OCI-LY7 (cell line): ENCODE data around the gene KCNMB2. TPM values are rescaled to one million over a fixed set of nuclear protein-coding genes. Genes with fewer than 3 reads are reported as not detected.

Source experiments
- BruUV-seq: library from RNA; stranded (reverse); fragments of 400-500 nt; replicated peaks from 2 replicates; lab custom pipeline; 2021; lab: Mats Ljungman, UMichigan
- CTCF ChIA-PET: fragments of 300-600 bp; sonication (Branson Sonifier 250); formaldehyde crosslinking; loops from one replicate; lab custom pipeline; 2022; ENCODE audit warnings: antibody characterized with exemption; ENCODE audit not compliant: unreplicated experiment; lab: Charles Lee
- POLR2A ChIA-PET: fragments of 300-600 bp; sonication (Branson Sonifier 250); formaldehyde crosslinking; loops from one replicate; lab custom pipeline; 2022; ENCODE audit warnings: antibody characterized with exemption; lab: Charles Lee
- DNase-seq: peaks from one replicate; pipeline ENCODE4 v3.0.0-alpha.2; 2015; ENCODE audit warnings: low spot score
- H2AFZ ChIP-seq: fragments of 200-600 bp; sonication (generic), shearing (Covaris generic); 2 replicates; pipeline ENCODE4 v1.6.1; 2014; ENCODE audit warnings: mild to moderate bottlenecking, antibody characterized with exemption, low read length, moderate library complexity
- H3K27ac ChIP-seq: fragments of 200-600 bp; sonication (generic); 2 replicates; pipeline ENCODE4 v1.5.1; 2014; ENCODE audit warnings: mixed run types, low read depth, mild to moderate bottlenecking, moderate library complexity, low read length, inconsistent platforms; ENCODE audit not compliant: poor library complexity, severe bottlenecking
- H3K36me3 ChIP-seq: fragments of 200-600 bp; sonication (generic); 2 replicates; pipeline ENCODE4 v1.6.1; 2014; ENCODE audit warnings: mild to moderate bottlenecking, antibody characterized with exemption, low read length, moderate library complexity, mixed read lengths; ENCODE audit not compliant: insufficient read depth
- H3K4me1 ChIP-seq: fragments of 200-600 bp; sonication (generic); 2 replicates; pipeline ENCODE4 v1.5.1; 2014; ENCODE audit warnings: mild to moderate bottlenecking, low read length; ENCODE audit not compliant: insufficient read depth, poor library complexity, severe bottlenecking
- H3K4me2 ChIP-seq: fragments of 200-600 bp; sonication (generic); 2 replicates; pipeline ENCODE4 v1.6.1; 2014; ENCODE audit warnings: mild to moderate bottlenecking, low read length
- H3K4me3 ChIP-seq: fragments of 200-600 bp; sonication (generic); 2 replicates; pipeline ENCODE4 v1.5.1; 2014; ENCODE audit warnings: mild to moderate bottlenecking, low read depth, low read length; ENCODE audit not compliant: poor library complexity, severe bottlenecking
- H3K79me2 ChIP-seq: fragments of 200-600 bp; sonication (generic); 2 replicates; pipeline ENCODE4 v1.6.1; 2016; ENCODE audit warnings: low read depth, mild to moderate bottlenecking, low read length, moderate library complexity, mixed read lengths; ENCODE audit not compliant: insufficient read depth
- H3K9me2 ChIP-seq: fragments of 200-600 bp; sonication (generic); 2 replicates; pipeline ENCODE4 v1.6.1; 2016; ENCODE audit warnings: mild to moderate bottlenecking, low read length, mixed read lengths; ENCODE audit not compliant: insufficient read depth
- H3K9me3 ChIP-seq: fragments of 200-600 bp; sonication (generic); 2 replicates; pipeline ENCODE4 v1.6.1; 2014; ENCODE audit warnings: mild to moderate bottlenecking, mixed run types, low read length, mixed read lengths
- H4K20me1 ChIP-seq: fragments of 200-600 bp; sonication (generic); 2 replicates; pipeline ENCODE4 v1.6.1; 2014; ENCODE audit warnings: mild to moderate bottlenecking, antibody characterized with exemption, low read length, moderate library complexity, mixed read lengths; ENCODE audit not compliant: insufficient read depth
- CTCF ChIP-seq: fragments of 200-600 bp; sonication (generic); conservative IDR thresholded peaks from 2 replicates; pipeline ENCODE4 v1.5.1; 2014; ENCODE audit warnings: mild to moderate bottlenecking, antibody characterized with exemption, low read length, moderate library complexity, mixed read lengths
- EZH2phosphoT487 ChIP-seq: fragments of 200-600 bp; sonication (generic); IDR thresholded peaks from 2 replicates; pipeline ENCODE4 v1.6.1; 2018; ENCODE audit warnings: low read depth, borderline replicate concordance, mild to moderate bottlenecking, mixed run types, antibody characterized with exemption, low read length, moderate library complexity, mixed read lengths
- intact Hi-C: fragments of 100-400 bp; cut with micrococcal nuclease; formaldehyde crosslinking; loops from one replicate; pipeline ENCODE4 v1.10.0; 2022; ENCODE audit not compliant: unreplicated experiment
- total RNA-seq, 2 experiments: library from RNA; depleted of rRNA in 1 of 2; stranded (reverse); fragments of >200 nt in 1 of 2; shearing (Covaris generic) in 1 of 2; gene quantifications; 2 replicates each; pipeline ENCODE4 v1.2.3, GENCODE V29; 2014 to 2022

KCNMB2 gene
- total RNA-seq, 2 experiments from 2014 or later, result not detected

GRCh38 chr3:178537122-178537705 is 978 bp downstream of the KCNMB2 start:
- H3K36me3 ChIP-seq, result no peaks in the 10 kb centered on the region
- no peaks in the 10 kb centered on the region for H3K79me2 ChIP-seq
- no TSS peak for BruUV-seq
- no peaks in the 10 kb centered on the region for H3K9me3 ChIP-seq
- DNase-seq, result no peak
- H3K9me2 ChIP-seq, result no peaks in the 10 kb centered on the region
- no peak overlapping the region for H3K4me3 ChIP-seq
- H3K27ac ChIP-seq, result no peak overlapping the region
- H4K20me1 ChIP-seq, result no peaks in the 10 kb centered on the region
- CTCF ChIA-PET, result no interaction called here
- H2AFZ ChIP-seq, result no peak overlapping the region
- TF ChIP-seq EZH2phosphoT487, result no peak
- TF ChIP-seq CTCF, result no peak
- no peaks in the 10 kb centered on the region for H3K4me1 ChIP-seq
- POLR2A ChIA-PET, result interaction anchor here (1.1 to 1.4 kb wide), 2 partner anchors 8 to 14 kb away, joined by 3 to 6 read pairs; no protein-coding TSS in a partner anchor
- intact Hi-C loops, result no loop called here
- H3K4me2 ChIP-seq, result no peak overlapping the region

- no TSS peak for BruUV-seq
- no peak for TF ChIP-seq CTCF
- no peak for TF ChIP-seq EZH2phosphoT487
- no peak overlapping the region for H3K4me2 ChIP-seq
Measured at GRCh38 chr3:178538056-178538455, 1.8 kb downstream of the KCNMB2 start.

GRCh38 chr3:178540184-178540583 is 3.9 kb downstream of the KCNMB2 start:
- Histone ChIP-seq H3K27ac (no peak overlapping the region), H4K20me1 (no peaks in the 10 kb centered on the region), H3K4me1 (no peaks in the 10 kb centered on the region), H3K36me3 (no peaks in the 10 kb centered on the region), H3K4me3 (no peak overlapping the region), H3K4me2 (no peak overlapping the region), H3K9me3 (no peaks in the 10 kb centered on the region), H3K9me2 (no peaks in the 10 kb centered on the region), H2AFZ (no peak overlapping the region), H3K79me2 (no peaks in the 10 kb centered on the region)
- ChIA-PET CTCF (no interaction called here), POLR2A (no interaction called here)
- BruUV-seq, result no TSS peak
- TF ChIP-seq EZH2phosphoT487 (no peak), CTCF (no peak)
- DNase-seq, result no peak
- intact Hi-C loops, result no loop called here

More at GRCh38 chr3:178538056-178538455, 1.8 kb downstream of the KCNMB2 start:
- Histone ChIP-seq H3K36me3 (no peaks in the 10 kb centered on the region), H3K4me3 (no peak overlapping the region), H4K20me1 (no peaks in the 10 kb centered on the region), H3K79me2 (no peaks in the 10 kb centered on the region), H3K4me1 (no peaks in the 10 kb centered on the region), H3K9me3 (no peaks in the 10 kb centered on the region), H3K27ac (no peak overlapping the region), H2AFZ (no peak overlapping the region), H3K9me2 (no peaks in the 10 kb centered on the region)
- intact Hi-C loops, result no loop called here
- ChIA-PET CTCF (no interaction called here), POLR2A (interaction anchor here (0.6 to 1.4 kb wide), 3 partner anchors 9 to 510 kb away, joined by 3 to 6 read pairs (median 4); no protein-coding TSS in a partner anchor)
- DNase-seq, result no peak
